Vagina (tissue), 2 donors: ENCODE measurements around the gene SYTL3. TPM values are rescaled to one million over a fixed set of nuclear protein-coding genes. Genes with fewer than 3 reads are reported as not detected.
"Not testable (repeated sequence)": the region's sequence is repeated elsewhere in the genome, so short reads cannot be mapped to it uniquely, and the experiment has no call there.

ENCODE experiments used
- DNase-seq, 2 donors: peaks; one replicate each; pipeline ENCODE4 v3.0.0-alpha.2; 2017; ENCODE audit errors: extremely low spot score in 2 of 2
- H3K27ac ChIP-seq: fragments of 200-600 bp; sonication (generic); one replicate; pipeline ENCODE4 v1.5.1; 2019
- H3K27me3 ChIP-seq: fragments of 200-600 bp; sonication (generic); one replicate; pipeline ENCODE4 v1.5.1; 2019
- H3K36me3 ChIP-seq, 2 donors: fragments of 200-600 bp; sonication (generic); one replicate each; pipeline ENCODE4 v1.5.1; 2017 to 2019
- H3K4me1 ChIP-seq: fragments of 200-600 bp; sonication (generic); one replicate; pipeline ENCODE4 v1.5.1; 2019
- H3K4me3 ChIP-seq, 2 donors: fragments of 200-600 bp; sonication (generic); 1 replicate in 1 of 2; 2 replicates in 1 of 2; pipeline ENCODE4 v1.5.1; 2016 to 2019
- H3K9me3 ChIP-seq: fragments of 200-600 bp; sonication (generic); one replicate; pipeline ENCODE4 v1.5.1; 2019
- CTCF ChIP-seq, 3 experiments: fragments of 450-650 bp in 2 of 3; fragments of 200-600 bp in 1 of 3; sonication (generic) in 1 of 3; IDR thresholded peaks; one replicate each; pipeline ENCODE4 v1.5.1; 2017 to 2019; ENCODE audit warnings: antibody characterized with exemption in 3 of 3, mild to moderate bottlenecking in 2 of 3, moderate library complexity in 2 of 3
- POLR2A ChIP-seq, 2 donors: fragments of 450-650 bp; IDR thresholded peaks; one replicate each; pipeline ENCODE4 v1.6.1; 2017; ENCODE audit warnings: antibody characterized with exemption in 2 of 2, mild to moderate bottlenecking in 2 of 2, moderate library complexity in 2 of 2
- POLR2AphosphoS5 ChIP-seq, 2 donors: sonication (generic); formaldehyde crosslinking; IDR thresholded peaks; one replicate each; pipeline ENCODE4 v1.9.0; 2017; ENCODE audit warnings: antibody characterized with exemption in 2 of 2, mild to moderate bottlenecking in 2 of 2, low read depth in 1 of 2; ENCODE audit not compliant: insufficient read depth in 1 of 2
- intact Hi-C: fragments of 100-400 bp; cut with DNase I; formaldehyde crosslinking; loops from one replicate; pipeline ENCODE4 v1.15.1; 2023
- total RNA-seq: library from RNA; depleted of rRNA; stranded (reverse); fragments of >200 nt; gene quantifications from one replicate; pipeline ENCODE4 v1.2.3, GENCODE V29; 2016

SYTL3 gene
- total RNA-seq, 1 donor from 2014 or later = 10.8 TPM

GRCh38 chr6:158791274-158791855 lies 141.5 kb downstream of the SYTL3 start:
- Histone ChIP-seq H3K27ac (no peak overlapping the region), H3K36me3 (peaks cover 0 to 27% of the 10 kb centered on the region in 2 donors), H3K9me3 (no peaks in the 10 kb centered on the region), H3K27me3 (no peaks in the 10 kb centered on the region), H3K4me1 (peaks cover 12% of the 10 kb centered on the region), H3K4me3 (no peak overlapping the region)
- intact Hi-C loops = no loop called here
- TF ChIP-seq POLR2AphosphoS5 (IDR thresholded peaks at IDR 0.05; ENCODE audit: insufficient read depth in 1 of 2, low read depth in 1 of 2) (no peak), CTCF (IDR thresholded peaks at IDR 0.05) (no peak), POLR2A (IDR thresholded peaks at IDR 0.05) (no peak)
- DNase-seq = no peak

GRCh38 chr6:158792505-158792904 lies 142.7 kb downstream of the SYTL3 start:
- intact Hi-C loops, H3K4me3 ChIP-seq, H3K27ac ChIP-seq, H3K9me3 ChIP-seq, H3K27me3 ChIP-seq, DNase-seq: not testable (repeated sequence)
- peaks cover 11% of the 10 kb centered on the region for H3K4me1 ChIP-seq
- peaks cover 0 to 17% of the 10 kb centered on the region in 2 donors for H3K36me3 ChIP-seq

GRCh38 chr6:158793432-158793831 lies 143.6 kb downstream of the SYTL3 start:
- Histone ChIP-seq H3K4me3 (no peak overlapping the region), H3K27ac (no peak overlapping the region), H3K36me3 (peaks cover 0 to 8% of the 10 kb centered on the region in 2 donors), H3K27me3 (no peaks in the 10 kb centered on the region), H3K4me1 (peaks cover 20% of the 10 kb centered on the region), H3K9me3 (no peaks in the 10 kb centered on the region)
- no peak for TF ChIP-seq POLR2A (IDR thresholded peaks at IDR 0.05)
- TF ChIP-seq CTCF (IDR thresholded peaks at IDR 0.05) = peak in 1 of 3 experiments; percentile 5
- no peak for DNase-seq
- intact Hi-C loops = no loop called here

GRCh38 chr6:158795516-158795915 lies 145.7 kb downstream of the SYTL3 start:
- TF ChIP-seq POLR2A (IDR thresholded peaks at IDR 0.05) (no peak), CTCF (IDR thresholded peaks at IDR 0.05) (no peak), POLR2AphosphoS5 (IDR thresholded peaks at IDR 0.05; ENCODE audit: insufficient read depth in 1 of 2, low read depth in 1 of 2) (no peak)
- no peak overlapping the region for H3K27ac ChIP-seq

GRCh38 chr6:158796353-158796752 lies 146.5 kb downstream of the SYTL3 start:
- H3K36me3 ChIP-seq = no peaks in the 10 kb centered on the region
- H3K4me3 ChIP-seq = no peak overlapping the region
- H3K9me3 ChIP-seq = no peaks in the 10 kb centered on the region
- TF ChIP-seq POLR2AphosphoS5 (IDR thresholded peaks at IDR 0.05; ENCODE audit: insufficient read depth in 1 of 2, low read depth in 1 of 2) = no peak
- TF ChIP-seq CTCF (IDR thresholded peaks at IDR 0.05) = no peak
- no peak for TF ChIP-seq POLR2A (IDR thresholded peaks at IDR 0.05)
- H3K4me1 ChIP-seq = peaks cover 42% of the 10 kb centered on the region
- no peaks in the 10 kb centered on the region for H3K27me3 ChIP-seq
- intact Hi-C loops = no loop called here
- no peak overlapping the region for H3K27ac ChIP-seq
- no peak for DNase-seq

More at GRCh38 chr6:158795516-158795915, 145.7 kb downstream of the SYTL3 start:
- Histone ChIP-seq H3K9me3 (no peaks in the 10 kb centered on the region), H3K4me1 (peaks cover 41% of the 10 kb centered on the region), H3K36me3 (no peaks in the 10 kb centered on the region), H3K4me3 (no peak overlapping the region), H3K27me3 (no peaks in the 10 kb centered on the region)
- intact Hi-C loops = no loop called here
- DNase-seq = no peak
